Heart left ventricle (tissue), 16 donors: ENCODE results near the gene GPR78. TPM values are rescaled to one million over a fixed set of nuclear protein-coding genes. Genes with fewer than 3 reads are reported as not detected.

Source experiments
- ATAC-seq, 4 donors: fragments of 200-7000 bp; cut with Tn5 transposase; one replicate each; pipeline ENCODE4 v1.9.1; 2020 to 2022; ENCODE audit warnings: moderate library complexity in 4 of 4, mild to moderate bottlenecking in 3 of 4, moderate number of reproducible peaks in 1 of 4
- DNase-seq, 5 donors: peaks; one replicate each; pipeline ENCODE4 v3.0.0-alpha.2; 2020
- H3K27ac ChIP-seq, 12 donors: fragments of 200-600 bp; sonication (generic) in 4 of 12; one replicate each; pipeline versions ENCODE4 v1.5.0 to v1.8.0; 2016 to 2022; ENCODE audit warnings: mild to moderate bottlenecking in 2 of 12
- H3K27me3 ChIP-seq, 9 donors: fragments of 200-600 bp; sonication (generic) in 2 of 9; one replicate each; pipeline versions ENCODE4 v1.5.1 to v1.8.0; 2016 to 2022; ENCODE audit warnings: mild to moderate bottlenecking in 3 of 9
- H3K36me3 ChIP-seq, 9 donors: fragments of 200-600 bp; sonication (generic) in 2 of 9; one replicate each; pipeline versions ENCODE4 v1.5.0 to v1.8.0; 2018 to 2022; ENCODE audit warnings: mild to moderate bottlenecking in 2 of 9
- H3K4me1 ChIP-seq, 12 donors: fragments of 200-600 bp; sonication (generic) in 4 of 12; one replicate each; pipeline versions ENCODE4 v1.5.0 to v1.8.0; 2016 to 2022; ENCODE audit warnings: mild to moderate bottlenecking in 3 of 12
- H3K4me3 ChIP-seq, 12 donors: fragments of 200-600 bp; sonication (generic) in 4 of 12; one replicate each; pipeline versions ENCODE4 v1.5.0 to v1.8.0; 2017 to 2022; ENCODE audit warnings: mild to moderate bottlenecking in 9 of 12, moderate library complexity in 4 of 12
- H3K9me3 ChIP-seq, 12 donors: fragments of 200-600 bp; sonication (generic) in 4 of 12; one replicate each; pipeline versions ENCODE4 v1.5.0 to v1.8.0; 2016 to 2022; ENCODE audit warnings: mild to moderate bottlenecking in 1 of 12
- POLR2A ChIP-seq, 2 donors: fragments of 450-650 bp; IDR thresholded peaks; one replicate each; pipeline ENCODE4 v1.6.1; 2017; ENCODE audit warnings: antibody characterized with exemption in 2 of 2, mild to moderate bottlenecking in 2 of 2, moderate library complexity in 2 of 2
- WGBS, 4 donors: extraction: QIAGEN DNeasy Blood & Tissue Kit in 2 of 4; methylation state at CpG; one replicate each; pipeline versions ENCODE4 v1.1.5 to v1.1.7; 2013 to 2018; 5-methylcytosine and 5-hydroxymethylcytosine counted together
- intact Hi-C, 10 donors: fragments of 100-400 bp; cut with DNase I; formaldehyde crosslinking; loops; one replicate each; pipeline versions ENCODE4 v1.11.1 to v1.14.2; 2022
- polyA plus RNA-seq, 2 donors: library from polyadenylated mRNA; stranded (reverse); fragments of 200-250 nt; gene quantifications; one replicate each; pipeline ENCODE4 v1.2.3, GENCODE V29; 2013
- total RNA-seq, 9 donors: library from RNA; depleted of rRNA in 2 of 9; stranded (reverse); fragments of >200 nt in 2 of 9; fragmentation: NEBNext Ultra II Directional in 3 of 9; extraction: Animal tissue kit (Norgen Biotek cat#: 25700) in 3 of 9; gene quantifications; one replicate each; pipeline versions ENCODE4 v1.1.0 to v1.2.4, GENCODE V29; 2016 to 2023
- TF ChIP-seq, protein P1 (sequence below), 12 donors: fragments of 200-600 bp; sonication (generic) in 4 of 12; IDR thresholded peaks; one replicate each; pipeline versions ENCODE4 v1.5.0 to v1.8.0; 2018 to 2022; ENCODE audit warnings: antibody characterized with exemption in 12 of 12, mild to moderate bottlenecking in 5 of 12
- donor health status: ischemic (EF 13 %, LVEDD 7.1; RV severe dilation, severe dysfunction).
- donor health status: healthy with polysubstance abuse.
- donor health status: DM: no; HTN: yes; CAD: no.
- donor health status: DM: no; HTN: no; CAD: no.
- donor health status: ischemic (EF 25% LVEDD 6.9; RV normal size, moderate dysfunction).
- donor health status: ischemic (EF 25% LVEDD 5.7; RV mildly dilated, moderate dysfunction).
- donor health status: healthy.
- donor health status: DM: yes; HTN: yes; CAD: no.
- donor health status: ischemic (EF 35%, LVEDD 5.7; RV mildly dilated, moderate dysfunction).
- donor health status: nonischemic (EF 11% LVEDD 7.7; RV severe dilation, severe dysfunction).
- donor health status: DM: yes; HTN: yes; CAD: no.
- donor health status: PGD.
- donor health status: ischemic (EF 29% LVEDD 5.4; RV normal size, mild dysfunction).
- donor health status: nonischemic (EF 23%, LVEDD 6.1; RV moderate dilation, normal function).

Gene GPR78
- total and polyA plus RNA-seq, 11 donors: 0.11 TPM; not detected in 10

- intact Hi-C loops: loop anchor here in 2 of 10 donors (10.0 kb wide), 2 partner anchors 270 to 300 kb away; no protein-coding TSS in a partner anchor
Observed at GRCh38 chr4:8614365-8615193, 34.4 kb downstream of the GPR78 start.

DNA sequence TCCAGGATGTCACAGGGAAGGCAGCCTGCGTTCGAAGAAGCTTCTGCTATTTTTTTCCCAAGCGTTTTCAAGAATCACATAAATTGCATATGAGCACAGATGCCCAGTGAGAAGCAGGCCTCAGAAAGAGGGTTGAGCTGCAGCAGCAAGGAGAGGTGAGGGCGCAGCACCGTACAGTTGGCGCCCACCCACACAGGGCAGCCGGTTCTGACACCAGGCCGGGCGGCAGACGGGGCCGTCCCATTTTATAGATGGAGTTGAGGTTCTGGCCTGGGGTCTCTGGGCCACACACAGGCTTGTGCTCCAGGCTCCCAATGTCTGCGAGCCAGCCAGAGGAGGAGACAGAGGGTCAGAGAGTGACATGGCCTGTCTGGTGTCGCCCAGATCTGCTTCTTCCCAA lies 35.2 kb downstream of the GPR78 start:
- intact Hi-C loops: loop anchor here in 2 of 10 donors (10.0 kb wide), 2 partner anchors 269 to 299 kb away; no protein-coding TSS in a partner anchor
- DNase-seq (peak in 2 of 5 donors; percentile 5 to 42), ATAC-seq (no peak)
- H3K27me3 ChIP-seq: peaks cover 0 to 18% (median 0%) of the 10 kb centered on the region in 9 donors
- no peak overlapping the region for H3K27ac ChIP-seq
- no peak overlapping the region for H3K4me3 ChIP-seq
- H3K36me3 ChIP-seq: no peaks in the 10 kb centered on the region
- WGBS, 4 donors: 85 to 90% (median 88%) methylated on average over 13 of the region's 13 CpGs
- no peaks in the 10 kb centered on the region for H3K9me3 ChIP-seq
- TF ChIP-seq, protein P1, sequence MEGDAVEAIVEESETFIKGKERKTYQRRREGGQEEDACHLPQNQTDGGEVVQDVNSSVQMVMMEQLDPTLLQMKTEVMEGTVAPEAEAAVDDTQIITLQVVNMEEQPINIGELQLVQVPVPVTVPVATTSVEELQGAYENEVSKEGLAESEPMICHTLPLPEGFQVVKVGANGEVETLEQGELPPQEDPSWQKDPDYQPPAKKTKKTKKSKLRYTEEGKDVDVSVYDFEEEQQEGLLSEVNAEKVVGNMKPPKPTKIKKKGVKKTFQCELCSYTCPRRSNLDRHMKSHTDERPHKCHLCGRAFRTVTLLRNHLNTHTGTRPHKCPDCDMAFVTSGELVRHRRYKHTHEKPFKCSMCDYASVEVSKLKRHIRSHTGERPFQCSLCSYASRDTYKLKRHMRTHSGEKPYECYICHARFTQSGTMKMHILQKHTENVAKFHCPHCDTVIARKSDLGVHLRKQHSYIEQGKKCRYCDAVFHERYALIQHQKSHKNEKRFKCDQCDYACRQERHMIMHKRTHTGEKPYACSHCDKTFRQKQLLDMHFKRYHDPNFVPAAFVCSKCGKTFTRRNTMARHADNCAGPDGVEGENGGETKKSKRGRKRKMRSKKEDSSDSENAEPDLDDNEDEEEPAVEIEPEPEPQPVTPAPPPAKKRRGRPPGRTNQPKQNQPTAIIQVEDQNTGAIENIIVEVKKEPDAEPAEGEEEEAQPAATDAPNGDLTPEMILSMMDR (IDR thresholded peaks at IDR 0.05): no peak
- TF ChIP-seq POLR2A (IDR thresholded peaks at IDR 0.05): no peak
- H3K4me1 ChIP-seq: peaks cover 0 to 16% (median 4%) of the 10 kb centered on the region in 12 donors

More at GRCh38 chr4:8614365-8615193, 34.4 kb downstream of the GPR78 start:
- ATAC-seq: no peak
- no peaks in the 10 kb centered on the region for H3K36me3 ChIP-seq
- no peak overlapping the region for H3K27ac ChIP-seq
- WGBS, 4 donors: 78 to 88% (median 84%) methylated on average over 21 to 22 of the region's 22 CpGs
- H3K27me3 ChIP-seq: peaks cover 0 to 17% (median 0%) of the 10 kb centered on the region in 9 donors
- no peaks in the 10 kb centered on the region for H3K9me3 ChIP-seq
- no peak for TF ChIP-seq POLR2A (IDR thresholded peaks at IDR 0.05)
- TF ChIP-seq, protein P1 (IDR thresholded peaks at IDR 0.05): no peak
- peaks cover 0 to 16% (median 4%) of the 10 kb centered on the region in 12 donors for H3K4me1 ChIP-seq
- H3K4me3 ChIP-seq: no peak overlapping the region
- DNase-seq: peak in 2 of 5 donors; percentile 8 to 30

DNA sequence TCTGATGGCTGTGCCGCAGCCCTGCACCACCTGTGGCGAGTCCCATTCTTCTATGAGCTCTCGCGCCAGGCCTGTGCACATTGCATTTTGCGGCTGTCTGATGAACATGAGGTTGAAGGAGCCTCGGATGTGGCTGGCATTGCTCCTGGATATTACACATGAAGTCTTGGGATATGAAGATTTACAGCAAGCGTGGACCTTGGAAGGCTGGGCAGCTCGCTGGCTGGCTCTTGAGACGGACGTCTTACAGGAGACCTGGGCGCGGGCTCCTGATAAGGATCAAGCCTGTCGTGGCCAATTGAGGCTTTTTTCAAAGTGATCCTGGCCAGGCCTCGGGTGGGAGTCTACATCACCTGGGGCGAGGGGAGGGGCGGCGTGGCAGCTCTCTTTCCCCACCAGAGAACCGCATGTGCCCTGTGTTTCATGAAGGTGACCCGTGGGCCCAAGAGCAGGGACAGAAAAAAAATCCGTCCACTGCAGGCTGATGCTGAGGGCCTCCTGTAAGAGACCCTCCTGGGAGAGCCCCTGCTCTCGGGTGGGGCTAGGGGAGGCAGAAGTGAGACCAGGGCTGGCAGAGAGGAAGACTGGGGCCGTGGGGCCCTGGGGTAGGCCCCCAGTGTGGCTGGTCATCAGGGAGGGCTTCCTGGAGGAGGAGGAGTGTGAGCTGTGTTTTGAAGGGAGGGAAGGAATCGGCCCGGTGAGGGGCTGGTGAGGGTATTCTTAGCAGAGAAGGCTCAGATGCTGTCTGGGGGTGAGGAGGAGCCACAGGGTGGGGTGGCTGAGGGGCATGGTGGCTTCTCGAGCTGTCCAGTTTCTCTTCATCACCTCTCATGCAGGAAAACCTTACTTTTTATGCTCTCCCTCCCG lies 36.0 kb downstream of the GPR78 start:
- 82 to 88% (median 82%) methylated on average over 26 of the region's 26 CpGs for WGBS, 4 donors
- Histone ChIP-seq H3K27ac (no peak overlapping the region), H3K4me3 (no peak overlapping the region), H3K36me3 (no peaks in the 10 kb centered on the region), H3K27me3 (peaks cover 0 to 18% (median 0%) of the 10 kb centered on the region in 9 donors), H3K9me3 (no peaks in the 10 kb centered on the region), H3K4me1 (peaks cover 0 to 11% (median 2%) of the 10 kb centered on the region in 12 donors)
- ATAC-seq (no peak), DNase-seq (peak in 3 of 5 donors; percentile 4 to 23 (median 18))
- intact Hi-C loops: loop anchor here in 2 of 10 donors (10.0 kb wide), 2 partner anchors 269 to 299 kb away; no protein-coding TSS in a partner anchor
- no peak for TF ChIP-seq POLR2A (IDR thresholded peaks at IDR 0.05)
- TF ChIP-seq, protein P1 (IDR thresholded peaks at IDR 0.05): no peak
